TTC549 (cell line): Measurements from ENCODE around the gene SLCO4A1.

Experiments
- FAIRE-seq: peaks from 2 replicates; lab custom pipeline; 2012; peaks lifted over from hg19 to GRCh38; lab: Jason Lieb, UNC

Gene SLCO4A1

GRCh38 chr20:62652041-62652893 lies 10.0 kb downstream of the SLCO4A1 start:
- FAIRE-seq, result no peak

- FAIRE-seq, result no peak
These were observed 10.6 kb downstream of the SLCO4A1 start for GRCh38 chr20:62652894-62653305.

- FAIRE-seq, result no peak
These were observed 11.1 kb downstream of the SLCO4A1 start for GRCh38 chr20:62653373-62653772.

GRCh38 chr20:62653951-62654685 lies 11.8 kb downstream of the SLCO4A1 start:
- FAIRE-seq, result no peak

GRCh38 chr20:62655282-62656196 lies 13.2 kb downstream of the SLCO4A1 start:
- no peak for FAIRE-seq

GRCh38 chr20:62656197-62656918 lies 14.1 kb downstream of the SLCO4A1 start:
- FAIRE-seq, result no peak

- no peak for FAIRE-seq
These were observed 14.8 kb downstream of the SLCO4A1 start for GRCh38 chr20:62656919-62657588.

GRCh38 chr20:62657589-62657942 lies 15.3 kb downstream of the SLCO4A1 start:
- no peak for FAIRE-seq

GRCh38 chr20:62657956-62658355 lies 15.7 kb downstream of the SLCO4A1 start:
- no peak for FAIRE-seq

GRCh38 chr20:62658593-62659178 lies 16.4 kb downstream of the SLCO4A1 start:
- FAIRE-seq, result no peak

GRCh38 chr20:62659488-62660239 lies 17.4 kb downstream of the SLCO4A1 start:
- no peak for FAIRE-seq

GRCh38 chr20:62660240-62660615 lies 17.9 kb downstream of the SLCO4A1 start:
- no peak for FAIRE-seq

GRCh38 chr20:62660768-62661167 lies 18.5 kb downstream of the SLCO4A1 start:
- no peak for FAIRE-seq

- FAIRE-seq, result no peak
These were observed 19.3 kb downstream of the SLCO4A1 start for GRCh38 chr20:62661647-62662046.

GRCh38 chr20:62662422-62662821 lies 20.1 kb downstream of the SLCO4A1 start:
- FAIRE-seq, result no peak

- FAIRE-seq, result no peak
These were observed 21.1 kb downstream of the SLCO4A1 start for GRCh38 chr20:62663145-62664018.

- FAIRE-seq, result no peak
These were observed 22.0 kb downstream of the SLCO4A1 start for GRCh38 chr20:62664019-62664971.

GRCh38 chr20:62665153-62665754 lies 23.0 kb downstream of the SLCO4A1 start:
- FAIRE-seq, result no peak
